Adrenal gland (tissue), 12 donors: ENCODE results near the gene FHOD3. TPM values are rescaled to one million over a fixed set of nuclear protein-coding genes. Genes with fewer than 3 reads are reported as not detected.

ENCODE experiments used
- DNase-seq, 7 donors: peaks; one replicate each; pipeline ENCODE4 v3.0.0-alpha.2; 2019 to 2020
- H3K27ac ChIP-seq, 5 donors: fragments of 200-600 bp; sonication (generic) in 4 of 5; 1 replicate in 3 of 5; 2 replicates in 2 of 5; pipeline versions ENCODE4 v1.5.1 to v1.8.0; 2016 to 2020; ENCODE audit warnings: mild to moderate bottlenecking in 1 of 5
- H3K27me3 ChIP-seq: fragments of 200-600 bp; 2 replicates; pipeline ENCODE4 v1.8.0; 2021
- H3K36me3 ChIP-seq, 2 donors: fragments of 200-600 bp; replicated peaks in 1 of 2; 1 replicate in 1 of 2; 2 replicates in 1 of 2; pipeline versions ENCODE4 v1.5.1 to v1.8.0; 2018 to 2022
- H3K4me1 ChIP-seq, 2 donors: fragments of 200-600 bp; replicated peaks in 1 of 2; 1 replicate in 1 of 2; 2 replicates in 1 of 2; pipeline versions ENCODE4 v1.5.1 to v1.8.0; 2018 to 2021
- H3K4me3 ChIP-seq, 4 donors: fragments of 200-600 bp; sonication (generic) in 3 of 4; one replicate each; pipeline ENCODE4 v1.5.1; 2016 to 2018
- H3K9me3 ChIP-seq, 3 donors: fragments of 200-600 bp; sonication (generic) in 1 of 3; replicated peaks in 1 of 3; 1 replicate in 2 of 3; 2 replicates in 1 of 3; pipeline versions ENCODE4 v1.5.1 to v1.8.0; 2016 to 2021
- POLR2A ChIP-seq, 2 donors: fragments of 450-650 bp; IDR thresholded peaks; one replicate each; pipeline ENCODE4 v1.6.1; 2017; ENCODE audit warnings: antibody characterized with exemption in 2 of 2, mild to moderate bottlenecking in 2 of 2, moderate library complexity in 1 of 2
- WGBS, 4 donors: extraction: QIAGEN DNeasy Blood & Tissue Kit in 2 of 4; methylation state at CpG; one replicate each; pipeline versions ENCODE4 v1.1.5 to v1.1.7; 2013 to 2017; 5-methylcytosine and 5-hydroxymethylcytosine counted together
- intact Hi-C, 2 donors: fragments of 100-400 bp; cut with DNase I; formaldehyde crosslinking; loops; one replicate each; pipeline versions ENCODE4 v1.14.1 to v1.15.0; 2022 to 2023
- polyA plus RNA-seq, 3 donors: library from polyadenylated mRNA; stranded (reverse); fragments of 200-250 nt in 2 of 3; fragments of 350-450 nt in 1 of 3; fragmentation: Illumina TruSeq in 1 of 3; extraction: RNeasy Lipid Tissue Mini Kit (QIAGEN cat#74804) in 1 of 3; gene quantifications; one replicate each; pipeline ENCODE4 v1.2.3, GENCODE V29; 2013 to 2014
- total RNA-seq, 9 donors: library from RNA; depleted of rRNA in 4 of 9; stranded (reverse); fragments of >200 nt in 4 of 9; fragments of 120-200 nt in 1 of 9; fragmentation: NEBNext Ultra II Directional in 1 of 9; extraction: Animal tissue kit (Norgen Biotek cat#: 25700) in 1 of 9; gene quantifications; one replicate each; pipeline versions ENCODE4 v1.1.0 to v1.2.4, GENCODE V29; 2013 to 2023
- TF ChIP-seq, protein P1 (sequence below), 6 experiments: fragments of 450-650 bp in 4 of 6; fragments of 200-600 bp in 2 of 6; sonication (generic) in 1 of 6; IDR thresholded peaks; 1 replicate in 5 of 6; 2 replicates in 1 of 6; pipeline versions ENCODE4 v1.5.1 to v1.8.0; 2016 to 2021; ENCODE audit warnings: antibody characterized with exemption in 6 of 6, mild to moderate bottlenecking in 2 of 6, moderate library complexity in 1 of 6
- donor health status: healthy with polysubstance abuse.
- donor health status: Bipolar disorder and iron deficiency.
- donor health status: DM: yes; HTN: yes; CAD: no.
- donor health status: DM: no; HTN: no; CAD: no.
- donor health status: DM: no; HTN: no; CAD: no.
- donor health status: DM: yes; HTN: yes; CAD: no.

Gene FHOD3
- total and polyA plus RNA-seq, 12 donors: 17.5 to 87.9 (median 48.5) TPM

- no peak for TF ChIP-seq POLR2A (IDR thresholded peaks at IDR 0.05)
- TF ChIP-seq, protein P1, sequence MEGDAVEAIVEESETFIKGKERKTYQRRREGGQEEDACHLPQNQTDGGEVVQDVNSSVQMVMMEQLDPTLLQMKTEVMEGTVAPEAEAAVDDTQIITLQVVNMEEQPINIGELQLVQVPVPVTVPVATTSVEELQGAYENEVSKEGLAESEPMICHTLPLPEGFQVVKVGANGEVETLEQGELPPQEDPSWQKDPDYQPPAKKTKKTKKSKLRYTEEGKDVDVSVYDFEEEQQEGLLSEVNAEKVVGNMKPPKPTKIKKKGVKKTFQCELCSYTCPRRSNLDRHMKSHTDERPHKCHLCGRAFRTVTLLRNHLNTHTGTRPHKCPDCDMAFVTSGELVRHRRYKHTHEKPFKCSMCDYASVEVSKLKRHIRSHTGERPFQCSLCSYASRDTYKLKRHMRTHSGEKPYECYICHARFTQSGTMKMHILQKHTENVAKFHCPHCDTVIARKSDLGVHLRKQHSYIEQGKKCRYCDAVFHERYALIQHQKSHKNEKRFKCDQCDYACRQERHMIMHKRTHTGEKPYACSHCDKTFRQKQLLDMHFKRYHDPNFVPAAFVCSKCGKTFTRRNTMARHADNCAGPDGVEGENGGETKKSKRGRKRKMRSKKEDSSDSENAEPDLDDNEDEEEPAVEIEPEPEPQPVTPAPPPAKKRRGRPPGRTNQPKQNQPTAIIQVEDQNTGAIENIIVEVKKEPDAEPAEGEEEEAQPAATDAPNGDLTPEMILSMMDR (IDR thresholded peaks at IDR 0.05): no peak
- no peak overlapping the region for H3K4me3 ChIP-seq
- H3K27me3 ChIP-seq: no peaks in the 10 kb centered on the region
- no peaks in the 10 kb centered on the region for H3K9me3 ChIP-seq
- no peaks in the 10 kb centered on the region for H3K4me1 ChIP-seq
- no peak for DNase-seq
- peak overlapping the region in 1 of 5 donors; percentile 59 for H3K27ac ChIP-seq
- no peaks in the 10 kb centered on the region for H3K36me3 ChIP-seq
- 93 to 97% (median 96%) methylated on average over 5 of the region's 5 CpGs for WGBS, 4 donors
- intact Hi-C loops: no loop called here
These were observed 434.8 kb downstream of the FHOD3 start for GRCh38 chr18:36732264-36732663.

GRCh38 chr18:36733150-36733549 is 435.6 kb downstream of the FHOD3 start:
- WGBS, 4 donors: 77 to 83% (median 79%) methylated on average over 1 of the region's 1 CpG
- H3K4me3 ChIP-seq: no peak overlapping the region
- TF ChIP-seq, protein P1 (IDR thresholded peaks at IDR 0.05): peak in 1 of 6 experiments; percentile 7
- no peak for TF ChIP-seq POLR2A (IDR thresholded peaks at IDR 0.05)
- H3K27me3 ChIP-seq: no peaks in the 10 kb centered on the region
- H3K9me3 ChIP-seq: no peaks in the 10 kb centered on the region
- intact Hi-C loops: no loop called here
- H3K4me1 ChIP-seq: no peaks in the 10 kb centered on the region
- H3K27ac ChIP-seq: peak overlapping the region in 1 of 5 donors; percentile 59
- H3K36me3 ChIP-seq: no peaks in the 10 kb centered on the region
- DNase-seq: no peak

GRCh38 chr18:36734596-36734995 is 437.1 kb downstream of the FHOD3 start:
- Histone ChIP-seq H3K27me3 (no peaks in the 10 kb centered on the region), H3K4me3 (no peak overlapping the region), H3K36me3 (no peaks in the 10 kb centered on the region), H3K9me3 (no peaks in the 10 kb centered on the region), H3K4me1 (no peaks in the 10 kb centered on the region), H3K27ac (peak overlapping the region in 1 of 5 donors; percentile 59)
- TF ChIP-seq, protein P1 (IDR thresholded peaks at IDR 0.05): no peak
- no peak for TF ChIP-seq POLR2A (IDR thresholded peaks at IDR 0.05)
- intact Hi-C loops: no loop called here
- 83 to 89% (median 85%) methylated on average over 4 of the region's 4 CpGs for WGBS, 4 donors
- DNase-seq: peak in 1 of 7 donors; percentile 92

GRCh38 chr18:36735130-36735529 is 437.6 kb downstream of the FHOD3 start:
- WGBS, 4 donors: 89 to 95% (median 92%) methylated on average over 2 of the region's 2 CpGs
- H3K4me1 ChIP-seq: no peaks in the 10 kb centered on the region
- H3K9me3 ChIP-seq: no peaks in the 10 kb centered on the region
- TF ChIP-seq, protein P1 (IDR thresholded peaks at IDR 0.05): no peak
- TF ChIP-seq POLR2A (IDR thresholded peaks at IDR 0.05): no peak
- intact Hi-C loops: no loop called here
- no peaks in the 10 kb centered on the region for H3K27me3 ChIP-seq
- DNase-seq: peak in 1 of 7 donors; percentile 70
- H3K27ac ChIP-seq: no peak overlapping the region
- H3K4me3 ChIP-seq: no peak overlapping the region
- no peaks in the 10 kb centered on the region for H3K36me3 ChIP-seq
